Adrenal gland (tissue), 12 donors: Measurements from ENCODE around the gene DHDH. TPM values are rescaled to one million over a fixed set of nuclear protein-coding genes. Genes with fewer than 3 reads are reported as not detected.

Experiments used
- DNase-seq, 7 donors: peaks; one replicate each; pipeline ENCODE4 v3.0.0-alpha.2; 2019 to 2020
- H3K27ac ChIP-seq, 5 donors: fragments of 200-600 bp; sonication (generic) in 4 of 5; 1 replicate in 3 of 5; 2 replicates in 2 of 5; pipeline versions ENCODE4 v1.5.1 to v1.8.0; 2016 to 2020; ENCODE audit warnings: mild to moderate bottlenecking in 1 of 5
- H3K27me3 ChIP-seq: fragments of 200-600 bp; 2 replicates; pipeline ENCODE4 v1.8.0; 2021
- H3K36me3 ChIP-seq, 2 donors: fragments of 200-600 bp; replicated peaks in 1 of 2; 1 replicate in 1 of 2; 2 replicates in 1 of 2; pipeline versions ENCODE4 v1.5.1 to v1.8.0; 2018 to 2022
- H3K4me1 ChIP-seq, 2 donors: fragments of 200-600 bp; replicated peaks in 1 of 2; 1 replicate in 1 of 2; 2 replicates in 1 of 2; pipeline versions ENCODE4 v1.5.1 to v1.8.0; 2018 to 2021
- H3K4me3 ChIP-seq, 4 donors: fragments of 200-600 bp; sonication (generic) in 3 of 4; one replicate each; pipeline ENCODE4 v1.5.1; 2016 to 2018
- H3K9me3 ChIP-seq, 3 donors: fragments of 200-600 bp; sonication (generic) in 1 of 3; replicated peaks in 1 of 3; 1 replicate in 2 of 3; 2 replicates in 1 of 3; pipeline versions ENCODE4 v1.5.1 to v1.8.0; 2016 to 2021
- POLR2A ChIP-seq, 2 donors: fragments of 450-650 bp; IDR thresholded peaks; one replicate each; pipeline ENCODE4 v1.6.1; 2017; ENCODE audit warnings: antibody characterized with exemption in 2 of 2, mild to moderate bottlenecking in 2 of 2, moderate library complexity in 1 of 2
- whole genome bisulfite sequencing, 4 donors: extraction: QIAGEN DNeasy Blood & Tissue Kit in 2 of 4; methylation state at CpG; one replicate each; pipeline versions ENCODE4 v1.1.5 to v1.1.7; 2013 to 2017; 5-methylcytosine and 5-hydroxymethylcytosine counted together
- intact Hi-C, 2 donors: fragments of 100-400 bp; cut with DNase I; formaldehyde crosslinking; loops; one replicate each; pipeline versions ENCODE4 v1.14.1 to v1.15.0; 2022 to 2023
- polyA plus RNA-seq, 3 donors: library from polyadenylated mRNA; stranded (reverse); fragments of 200-250 nt in 2 of 3; fragments of 350-450 nt in 1 of 3; fragmentation: Illumina TruSeq in 1 of 3; extraction: RNeasy Lipid Tissue Mini Kit (QIAGEN cat#74804) in 1 of 3; gene quantifications; one replicate each; pipeline ENCODE4 v1.2.3, GENCODE V29; 2013 to 2014
- total RNA-seq, 9 donors: library from RNA; depleted of rRNA in 4 of 9; stranded (reverse); fragments of >200 nt in 4 of 9; fragments of 120-200 nt in 1 of 9; fragmentation: NEBNext Ultra II Directional in 1 of 9; extraction: Animal tissue kit (Norgen Biotek cat#: 25700) in 1 of 9; gene quantifications; one replicate each; pipeline versions ENCODE4 v1.1.0 to v1.2.4, GENCODE V29; 2013 to 2023
- TF ChIP-seq, protein P1 (sequence below), 6 experiments: fragments of 450-650 bp in 4 of 6; fragments of 200-600 bp in 2 of 6; sonication (generic) in 1 of 6; IDR thresholded peaks; 1 replicate in 5 of 6; 2 replicates in 1 of 6; pipeline versions ENCODE4 v1.5.1 to v1.8.0; 2016 to 2021; ENCODE audit warnings: antibody characterized with exemption in 6 of 6, mild to moderate bottlenecking in 2 of 6, moderate library complexity in 1 of 6
- donor health status: healthy with polysubstance abuse.
- donor health status: Bipolar disorder and iron deficiency.
- donor health status: DM: yes; HTN: yes; CAD: no.
- donor health status: DM: no; HTN: no; CAD: no.
- donor health status: DM: no; HTN: no; CAD: no.
- donor health status: DM: yes; HTN: yes; CAD: no.

The DHDH gene
- total and polyA plus RNA-seq, 12 donors, result 0.17 to 2.8 (median 0.38) TPM; not detected in 5

- Histone ChIP-seq H3K9me3 (no peaks in the 10 kb centered on the region), H3K4me3 (no peak overlapping the region), H3K27me3 (no peaks in the 10 kb centered on the region), H3K36me3 (peaks cover 0 to 47% of the 10 kb centered on the region in 2 donors), H3K27ac (no peak overlapping the region), H3K4me1 (peaks cover 18 to 23% of the 10 kb centered on the region in 2 donors)
- intact Hi-C loops, result no loop called here
- TF ChIP-seq, protein P1, sequence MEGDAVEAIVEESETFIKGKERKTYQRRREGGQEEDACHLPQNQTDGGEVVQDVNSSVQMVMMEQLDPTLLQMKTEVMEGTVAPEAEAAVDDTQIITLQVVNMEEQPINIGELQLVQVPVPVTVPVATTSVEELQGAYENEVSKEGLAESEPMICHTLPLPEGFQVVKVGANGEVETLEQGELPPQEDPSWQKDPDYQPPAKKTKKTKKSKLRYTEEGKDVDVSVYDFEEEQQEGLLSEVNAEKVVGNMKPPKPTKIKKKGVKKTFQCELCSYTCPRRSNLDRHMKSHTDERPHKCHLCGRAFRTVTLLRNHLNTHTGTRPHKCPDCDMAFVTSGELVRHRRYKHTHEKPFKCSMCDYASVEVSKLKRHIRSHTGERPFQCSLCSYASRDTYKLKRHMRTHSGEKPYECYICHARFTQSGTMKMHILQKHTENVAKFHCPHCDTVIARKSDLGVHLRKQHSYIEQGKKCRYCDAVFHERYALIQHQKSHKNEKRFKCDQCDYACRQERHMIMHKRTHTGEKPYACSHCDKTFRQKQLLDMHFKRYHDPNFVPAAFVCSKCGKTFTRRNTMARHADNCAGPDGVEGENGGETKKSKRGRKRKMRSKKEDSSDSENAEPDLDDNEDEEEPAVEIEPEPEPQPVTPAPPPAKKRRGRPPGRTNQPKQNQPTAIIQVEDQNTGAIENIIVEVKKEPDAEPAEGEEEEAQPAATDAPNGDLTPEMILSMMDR (IDR thresholded peaks at IDR 0.05), result no peak
- TF ChIP-seq POLR2A (IDR thresholded peaks at IDR 0.05), result no peak
- WGBS, 4 donors, result 71 to 85% (median 80%) methylated on average over 14 to 17 of the region's 17 CpGs
- no peak for DNase-seq
Measured at GRCh38 chr19:48989701-48990291, 56.3 kb downstream of the DHDH start.

- Histone ChIP-seq H3K36me3 (peaks cover 0 to 41% of the 10 kb centered on the region in 2 donors), H3K27me3 (no peaks in the 10 kb centered on the region), H3K4me1 (peaks cover 18 to 27% of the 10 kb centered on the region in 2 donors), H3K27ac (no peak overlapping the region), H3K4me3 (no peak overlapping the region), H3K9me3 (no peaks in the 10 kb centered on the region)
- 61 to 77% (median 70%) methylated on average over 4 of the region's 4 CpGs for WGBS, 4 donors
- intact Hi-C loops, result no loop called here
- no peak for TF ChIP-seq POLR2A (IDR thresholded peaks at IDR 0.05)
- TF ChIP-seq, protein P1 (IDR thresholded peaks at IDR 0.05), result no peak
- DNase-seq, result no peak
Measured at GRCh38 chr19:48990400-48990799, 56.9 kb downstream of the DHDH start.

GRCh38 chr19:48991011-48991609 lies 57.6 kb downstream of the DHDH start:
- TF ChIP-seq, protein P1 (IDR thresholded peaks at IDR 0.05), result no peak
- TF ChIP-seq POLR2A (IDR thresholded peaks at IDR 0.05), result no peak
- intact Hi-C loops, result no loop called here
- no peak for DNase-seq
- Histone ChIP-seq H3K27me3 (no peaks in the 10 kb centered on the region), H3K27ac (peak overlapping the region in 2 of 5 donors; percentile 93 to 96), H3K4me1 (peaks cover 18 to 27% of the 10 kb centered on the region in 2 donors), H3K4me3 (no peak overlapping the region), H3K36me3 (peaks cover 0 to 34% of the 10 kb centered on the region in 2 donors), H3K9me3 (no peaks in the 10 kb centered on the region)
- WGBS, 4 donors, result 86 to 88% (median 87%) methylated on average over 17 to 22 of the region's 22 CpGs

- H3K27me3 ChIP-seq, result no peaks in the 10 kb centered on the region
- peak; percentile 72 to 87 (median 81) for DNase-seq
- peak overlapping the region in 3 of 4 donors; percentile 44 to 91 (median 57) for H3K4me3 ChIP-seq
- peaks cover 18 to 27% of the 10 kb centered on the region in 2 donors for H3K4me1 ChIP-seq
- H3K36me3 ChIP-seq, result peaks cover 0 to 26% of the 10 kb centered on the region in 2 donors
- H3K27ac ChIP-seq, result peak overlapping the region; percentile 70 to 96 (median 88)
- TF ChIP-seq POLR2A (IDR thresholded peaks at IDR 0.05), result peak in 1 of 2 donors; percentile 83
- TF ChIP-seq, protein P1 (IDR thresholded peaks at IDR 0.05), result no peak
- intact Hi-C loops, result no loop called here
- no peaks in the 10 kb centered on the region for H3K9me3 ChIP-seq
- WGBS, 4 donors, result 15 to 29% (median 22%) methylated on average over 8 of the region's 8 CpGs
Measured at GRCh38 chr19:48991873-48992580, 58.5 kb downstream of the DHDH start.
